K562 (cell line): Measurements from ENCODE around the gene CDH2. TPM values are rescaled to one million over a fixed set of nuclear protein-coding genes. Genes with fewer than 3 reads are reported as not detected.

Experiments
- ATAC-seq: fragments of 200-7000 bp; cut with Tn5 transposase; 3 replicates; pipeline ENCODE4 v1.9.1; 2020; ENCODE audit warnings: moderate library complexity
- BruUV-seq: library from RNA; stranded (reverse); fragments of 400-500 nt; replicated peaks from 2 replicates; lab custom pipeline; 2021; lab: Mats Ljungman, UMichigan
- CTCF ChIA-PET: fragments of 300-600 bp; formaldehyde crosslinking; extraction: SDS; loops from one replicate; lab custom pipeline; 2021; ENCODE audit warnings: low intra/inter-chr PET ratio; lab: Yijun Ruan, JAX
- POLR2A ChIA-PET: fragments of 300-600, 350-650 bp; sonication (Branson Sonifier 250); formaldehyde crosslinking; extraction: SDS; loops from one replicate; lab custom pipeline; 2021; ENCODE audit warnings: antibody characterized with exemption, inconsistent platforms; lab: Yijun Ruan, JAX
- DNase-seq, 4 experiments: peaks; one replicate each; pipeline versions ENCODE4 v3.0.0 to v3.0.0-alpha.2; 2011 to 2018; ENCODE audit warnings: low spot score in 3 of 4, mixed read lengths in 3 of 4; ENCODE audit errors: extremely low read depth in 1 of 4
- FAIRE-seq: peaks from 2 replicates; lab custom pipeline; 2011; peaks lifted over from hg19 to GRCh38; lab: Jason Lieb, UNC
- H2AFZ ChIP-seq: 2 replicates; pipeline ENCODE4 v1.6.0; 2011; ENCODE audit warnings: low read depth, low read length, control low read depth, inconsistent platforms
- H3K27ac ChIP-seq: fragments of 200-600 bp; 3 replicates; pipeline ENCODE4 v1.8.0; 2011; ENCODE audit warnings: low read depth, mild to moderate bottlenecking, control low read depth, inconsistent platforms, low read length, moderate library complexity, mixed read lengths; ENCODE audit errors: extremely low read depth
- H3K27me3 ChIP-seq, 2 experiments: fragments of 300-600 bp in 1 of 2; 2 replicates in 1 of 2; 3 replicates in 1 of 2; pipeline versions ENCODE4 v1.6.0 to v1.8.0; 2011; ENCODE audit warnings: inconsistent platforms in 2 of 2, low read length in 2 of 2, mild to moderate bottlenecking in 1 of 2, mixed read lengths in 1 of 2, moderate library complexity in 1 of 2; ENCODE audit not compliant: control insufficient read depth in 2 of 2, insufficient read depth in 2 of 2
- H3K36me3 ChIP-seq: fragments of 300-600 bp; 3 replicates; pipeline ENCODE4 v1.8.0; 2011; ENCODE audit warnings: mild to moderate bottlenecking, low read length, inconsistent platforms; ENCODE audit not compliant: control insufficient read depth, insufficient read depth
- H3K4me1 ChIP-seq, 2 experiments: fragments of 200-600 bp in 1 of 2; replicated peaks in 1 of 2; 2 replicates in 1 of 2; 3 replicates in 1 of 2; pipeline versions ENCODE4 v1.5.1 to v1.8.0; 2011; ENCODE audit warnings: inconsistent platforms in 2 of 2, low read length in 2 of 2, mild to moderate bottlenecking in 1 of 2, mixed read lengths in 1 of 2, moderate library complexity in 1 of 2; ENCODE audit not compliant: control insufficient read depth in 2 of 2, insufficient read depth in 2 of 2
- H3K4me2 ChIP-seq: 2 replicates; pipeline ENCODE4 v1.6.1; 2011; ENCODE audit warnings: low read length, control low read depth, inconsistent platforms, mixed read lengths; ENCODE audit not compliant: insufficient read depth
- H3K4me3 ChIP-seq: fragments of 200-600 bp; sonication (generic), shearing (Covaris generic); 2 replicates; pipeline ENCODE4 v1.5.1; 2016; ENCODE audit warnings: control low read depth, inconsistent platforms
- H3K79me2 ChIP-seq: fragments of 200-600 bp; 3 replicates; pipeline ENCODE4 v1.8.0; 2011; ENCODE audit warnings: low read length, inconsistent platforms; ENCODE audit not compliant: control insufficient read depth, insufficient read depth
- H3K9ac ChIP-seq, 2 experiments: 2 replicates each; pipeline versions ENCODE4 v1.6.0 to v1.6.1; 2011; ENCODE audit warnings: low read depth in 2 of 2, low read length in 2 of 2, control low read depth in 1 of 2, inconsistent platforms in 1 of 2, mild to moderate bottlenecking in 1 of 2, mixed read lengths in 1 of 2; ENCODE audit not compliant: insufficient read depth in 1 of 2
- H3K9me1 ChIP-seq: one replicate; pipeline ENCODE4 v1.6.0; 2011; ENCODE audit warnings: inconsistent platforms, mild to moderate bottlenecking, low read length, moderate library complexity; ENCODE audit not compliant: control insufficient read depth, insufficient read depth
- H3K9me3 ChIP-seq: replicated peaks from 2 replicates; pipeline ENCODE4 v1.5.1; 2011; ENCODE audit warnings: low read depth, low read length, inconsistent platforms; ENCODE audit not compliant: control insufficient read depth, insufficient read depth
- H4K20me1 ChIP-seq: replicated peaks from 2 replicates; pipeline ENCODE4 v1.6.1; 2011; ENCODE audit warnings: low read length, inconsistent platforms, mixed read lengths; ENCODE audit not compliant: control insufficient read depth, insufficient read depth
- FOS ChIP-seq: IDR thresholded peaks from 3 replicates; pipeline ENCODE4 v1.6.1; 2011; ENCODE audit not compliant: insufficient read length; ENCODE audit errors: extremely low read depth
- SOX6 ChIP-seq: fragments of 450-650 bp; IDR thresholded peaks from 2 replicates; pipeline ENCODE4 v1.6.1; 2014; ENCODE audit warnings: mild to moderate bottlenecking
- ZNF263 ChIP-seq: sonication (generic); formaldehyde crosslinking; IDR thresholded peaks from 2 replicates; pipeline ENCODE4 v1.8.0; 2022; ENCODE audit warnings: mild to moderate bottlenecking, missing genetic modification reagents, borderline replicate concordance
- WGBS: fragments of 100-300 bp; shearing (Covaris generic); methylation state at CpG from one replicate; pipeline ENCODE4 v1.1.6; 2016; ENCODE audit warnings: low coverage, mixed read lengths; ENCODE audit not compliant: insufficient coverage; ENCODE audit errors: missing lambda C conversion rate; 5-methylcytosine and 5-hydroxymethylcytosine counted together
- in situ Hi-C: fragments of 300-500 bp; cut with MboI; formaldehyde crosslinking; loops from 4 replicates; pipeline ENCODE4 v1.15.0; 2018; ENCODE audit warnings: inconsistent platforms, mixed read lengths
- intact Hi-C: fragments of 100-400 bp; cut with micrococcal nuclease; formaldehyde crosslinking; loops from 2 replicates; pipeline ENCODE4 v1.14.2; 2022
- polyA plus RNA-seq, 8 experiments: library from polyadenylated mRNA; depleted of rRNA in 4 of 8; stranded (reverse) in 5 of 8; unstranded in 3 of 8; fragments of >200 nt; fragmentation: Nextera tagmentation in 2 of 8; fragmentation: Illumina TruSeq in 1 of 8; extraction: Ambion mirVana in 2 of 8; extraction: Trizol in 1 of 8; gene quantifications; 2 replicates each; pipeline versions ENCODE4 v1.2.1 to v1.2.3, GENCODE V29; 2011 to 2014; ENCODE audit warnings: inconsistent platforms in 1 of 8, missing spikeins in 1 of 8
- total RNA-seq, 7 experiments: library from RNA; depleted of rRNA in 6 of 7; stranded (reverse); fragments of >200 nt in 6 of 7; fragmentation: Illumina TruSeq in 2 of 7; extraction: Trizol in 2 of 7; gene quantifications; 2 replicates each; pipeline versions ENCODE4 v1.2.1 to v1.2.3, GENCODE V29; 2011 to 2021; ENCODE audit warnings: low replicate concordance in 1 of 7
- TF ChIP-seq, protein P1 (sequence below): sonication (generic); formaldehyde crosslinking; IDR thresholded peaks from 2 replicates; pipeline ENCODE4 v1.8.1; 2023; ENCODE audit warnings: mild to moderate bottlenecking, missing genetic modification reagents
- TF ChIP-seq, protein P2 (sequence below): sonication (generic); formaldehyde crosslinking; IDR thresholded peaks from 2 replicates; pipeline ENCODE4 v1.8.1; 2023; ENCODE audit warnings: missing genetic modification reagents, mild to moderate bottlenecking, borderline replicate concordance
- TF ChIP-seq, protein P3 (sequence below): sonication (generic); formaldehyde crosslinking; IDR thresholded peaks from 2 replicates; pipeline ENCODE4 v1.8.0; 2023; ENCODE audit warnings: missing genetic modification reagents, mild to moderate bottlenecking, borderline replicate concordance
- TF ChIP-seq, protein P4 (sequence below): fragments of 250-450 bp; sonication (Bioruptor Pico); IDR thresholded peaks from 2 replicates; pipeline ENCODE4 v1.5.0; 2021

The CDH2 gene
- total and polyA plus RNA-seq, 9 of the 15 experiments (the other 6 are each of a cell fraction or from before 2014, with no cell fraction given) = 0.04 TPM; not detected in 8

DNA sequence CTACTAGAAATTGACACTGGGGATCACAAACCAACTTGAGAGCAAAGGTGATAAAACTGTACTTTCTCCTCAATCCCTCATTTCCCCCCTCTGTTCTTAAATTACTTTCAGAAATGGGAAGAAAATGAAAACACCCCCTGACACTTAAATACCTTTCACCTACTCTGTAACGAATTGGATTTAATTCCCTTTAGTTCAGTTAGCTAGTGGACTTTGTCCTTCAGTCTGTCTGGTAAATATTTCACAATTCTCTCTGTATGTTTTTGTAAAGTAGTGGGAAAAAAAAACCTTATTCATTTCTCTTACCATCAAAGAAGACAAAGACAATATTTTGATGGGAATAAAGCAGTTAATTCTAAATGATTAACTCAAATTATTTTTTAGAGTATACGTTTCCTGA lies 85.7 kb downstream of the CDH2 start:
- ChIA-PET CTCF (no interaction called here), POLR2A (no interaction called here)
- H3K4me2 ChIP-seq = no peak overlapping the region
- H3K27me3 ChIP-seq = no peaks in the 10 kb centered on the region
- no TSS peak for BruUV-seq
- H3K4me3 ChIP-seq = no peak overlapping the region
- WGBS = 0% methylated on average over 2 of the region's 2 CpGs
- H4K20me1 ChIP-seq = no peaks in the 10 kb centered on the region
- no peak for FAIRE-seq
- H3K4me1 ChIP-seq = no peaks in the 10 kb centered on the region
- intact Hi-C loops (no loop called here), in situ Hi-C loops (no loop called here)
- no peak overlapping the region for H2AFZ ChIP-seq
- H3K9ac ChIP-seq = no peak overlapping the region
- H3K36me3 ChIP-seq = no peaks in the 10 kb centered on the region
- DNase-seq = no peak
- no peak overlapping the region for H3K27ac ChIP-seq
- no peak for ATAC-seq
- H3K9me3 ChIP-seq = no peaks in the 10 kb centered on the region
- no peaks in the 10 kb centered on the region for H3K79me2 ChIP-seq
- H3K9me1 ChIP-seq = no peaks in the 10 kb centered on the region
- TF ChIP-seq, protein P1, sequence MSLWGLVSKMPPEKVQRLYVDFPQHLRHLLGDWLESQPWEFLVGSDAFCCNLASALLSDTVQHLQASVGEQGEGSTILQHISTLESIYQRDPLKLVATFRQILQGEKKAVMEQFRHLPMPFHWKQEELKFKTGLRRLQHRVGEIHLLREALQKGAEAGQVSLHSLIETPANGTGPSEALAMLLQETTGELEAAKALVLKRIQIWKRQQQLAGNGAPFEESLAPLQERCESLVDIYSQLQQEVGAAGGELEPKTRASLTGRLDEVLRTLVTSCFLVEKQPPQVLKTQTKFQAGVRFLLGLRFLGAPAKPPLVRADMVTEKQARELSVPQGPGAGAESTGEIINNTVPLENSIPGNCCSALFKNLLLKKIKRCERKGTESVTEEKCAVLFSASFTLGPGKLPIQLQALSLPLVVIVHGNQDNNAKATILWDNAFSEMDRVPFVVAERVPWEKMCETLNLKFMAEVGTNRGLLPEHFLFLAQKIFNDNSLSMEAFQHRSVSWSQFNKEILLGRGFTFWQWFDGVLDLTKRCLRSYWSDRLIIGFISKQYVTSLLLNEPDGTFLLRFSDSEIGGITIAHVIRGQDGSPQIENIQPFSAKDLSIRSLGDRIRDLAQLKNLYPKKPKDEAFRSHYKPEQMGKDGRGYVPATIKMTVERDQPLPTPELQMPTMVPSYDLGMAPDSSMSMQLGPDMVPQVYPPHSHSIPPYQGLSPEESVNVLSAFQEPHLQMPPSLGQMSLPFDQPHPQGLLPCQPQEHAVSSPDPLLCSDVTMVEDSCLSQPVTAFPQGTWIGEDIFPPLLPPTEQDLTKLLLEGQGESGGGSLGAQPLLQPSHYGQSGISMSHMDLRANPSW (CRISPR knock-in tag) = no peak
- no peak for TF ChIP-seq ZNF263 (CRISPR knock-in tag)
- TF ChIP-seq FOS = no peak
- TF ChIP-seq, protein P2, sequence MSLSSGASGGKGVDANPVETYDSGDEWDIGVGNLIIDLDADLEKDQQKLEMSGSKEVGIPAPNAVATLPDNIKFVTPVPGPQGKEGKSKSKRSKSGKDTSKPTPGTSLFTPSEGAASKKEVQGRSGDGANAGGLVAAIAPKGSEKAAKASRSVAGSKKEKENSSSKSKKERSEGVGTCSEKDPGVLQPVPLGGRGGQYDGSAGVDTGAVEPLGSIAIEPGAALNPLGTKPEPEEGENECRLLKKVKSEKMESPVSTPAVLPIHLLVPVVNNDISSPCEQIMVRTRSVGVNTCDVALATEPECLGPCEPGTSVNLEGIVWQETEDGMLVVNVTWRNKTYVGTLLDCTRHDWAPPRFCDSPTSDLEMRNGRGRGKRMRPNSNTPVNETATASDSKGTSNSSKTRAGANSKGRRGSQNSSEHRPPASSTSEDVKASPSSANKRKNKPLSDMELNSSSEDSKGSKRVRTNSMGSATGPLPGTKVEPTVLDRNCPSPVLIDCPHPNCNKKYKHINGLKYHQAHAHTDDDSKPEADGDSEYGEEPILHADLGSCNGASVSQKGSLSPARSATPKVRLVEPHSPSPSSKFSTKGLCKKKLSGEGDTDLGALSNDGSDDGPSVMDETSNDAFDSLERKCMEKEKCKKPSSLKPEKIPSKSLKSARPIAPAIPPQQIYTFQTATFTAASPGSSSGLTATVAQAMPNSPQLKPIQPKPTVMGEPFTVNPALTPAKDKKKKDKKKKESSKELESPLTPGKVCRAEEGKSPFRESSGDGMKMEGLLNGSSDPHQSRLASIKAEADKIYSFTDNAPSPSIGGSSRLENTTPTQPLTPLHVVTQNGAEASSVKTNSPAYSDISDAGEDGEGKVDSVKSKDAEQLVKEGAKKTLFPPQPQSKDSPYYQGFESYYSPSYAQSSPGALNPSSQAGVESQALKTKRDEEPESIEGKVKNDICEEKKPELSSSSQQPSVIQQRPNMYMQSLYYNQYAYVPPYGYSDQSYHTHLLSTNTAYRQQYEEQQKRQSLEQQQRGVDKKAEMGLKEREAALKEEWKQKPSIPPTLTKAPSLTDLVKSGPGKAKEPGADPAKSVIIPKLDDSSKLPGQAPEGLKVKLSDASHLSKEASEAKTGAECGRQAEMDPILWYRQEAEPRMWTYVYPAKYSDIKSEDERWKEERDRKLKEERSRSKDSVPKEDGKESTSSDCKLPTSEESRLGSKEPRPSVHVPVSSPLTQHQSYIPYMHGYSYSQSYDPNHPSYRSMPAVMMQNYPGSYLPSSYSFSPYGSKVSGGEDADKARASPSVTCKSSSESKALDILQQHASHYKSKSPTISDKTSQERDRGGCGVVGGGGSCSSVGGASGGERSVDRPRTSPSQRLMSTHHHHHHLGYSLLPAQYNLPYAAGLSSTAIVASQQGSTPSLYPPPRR = no peak
- TF ChIP-seq, protein P3, sequence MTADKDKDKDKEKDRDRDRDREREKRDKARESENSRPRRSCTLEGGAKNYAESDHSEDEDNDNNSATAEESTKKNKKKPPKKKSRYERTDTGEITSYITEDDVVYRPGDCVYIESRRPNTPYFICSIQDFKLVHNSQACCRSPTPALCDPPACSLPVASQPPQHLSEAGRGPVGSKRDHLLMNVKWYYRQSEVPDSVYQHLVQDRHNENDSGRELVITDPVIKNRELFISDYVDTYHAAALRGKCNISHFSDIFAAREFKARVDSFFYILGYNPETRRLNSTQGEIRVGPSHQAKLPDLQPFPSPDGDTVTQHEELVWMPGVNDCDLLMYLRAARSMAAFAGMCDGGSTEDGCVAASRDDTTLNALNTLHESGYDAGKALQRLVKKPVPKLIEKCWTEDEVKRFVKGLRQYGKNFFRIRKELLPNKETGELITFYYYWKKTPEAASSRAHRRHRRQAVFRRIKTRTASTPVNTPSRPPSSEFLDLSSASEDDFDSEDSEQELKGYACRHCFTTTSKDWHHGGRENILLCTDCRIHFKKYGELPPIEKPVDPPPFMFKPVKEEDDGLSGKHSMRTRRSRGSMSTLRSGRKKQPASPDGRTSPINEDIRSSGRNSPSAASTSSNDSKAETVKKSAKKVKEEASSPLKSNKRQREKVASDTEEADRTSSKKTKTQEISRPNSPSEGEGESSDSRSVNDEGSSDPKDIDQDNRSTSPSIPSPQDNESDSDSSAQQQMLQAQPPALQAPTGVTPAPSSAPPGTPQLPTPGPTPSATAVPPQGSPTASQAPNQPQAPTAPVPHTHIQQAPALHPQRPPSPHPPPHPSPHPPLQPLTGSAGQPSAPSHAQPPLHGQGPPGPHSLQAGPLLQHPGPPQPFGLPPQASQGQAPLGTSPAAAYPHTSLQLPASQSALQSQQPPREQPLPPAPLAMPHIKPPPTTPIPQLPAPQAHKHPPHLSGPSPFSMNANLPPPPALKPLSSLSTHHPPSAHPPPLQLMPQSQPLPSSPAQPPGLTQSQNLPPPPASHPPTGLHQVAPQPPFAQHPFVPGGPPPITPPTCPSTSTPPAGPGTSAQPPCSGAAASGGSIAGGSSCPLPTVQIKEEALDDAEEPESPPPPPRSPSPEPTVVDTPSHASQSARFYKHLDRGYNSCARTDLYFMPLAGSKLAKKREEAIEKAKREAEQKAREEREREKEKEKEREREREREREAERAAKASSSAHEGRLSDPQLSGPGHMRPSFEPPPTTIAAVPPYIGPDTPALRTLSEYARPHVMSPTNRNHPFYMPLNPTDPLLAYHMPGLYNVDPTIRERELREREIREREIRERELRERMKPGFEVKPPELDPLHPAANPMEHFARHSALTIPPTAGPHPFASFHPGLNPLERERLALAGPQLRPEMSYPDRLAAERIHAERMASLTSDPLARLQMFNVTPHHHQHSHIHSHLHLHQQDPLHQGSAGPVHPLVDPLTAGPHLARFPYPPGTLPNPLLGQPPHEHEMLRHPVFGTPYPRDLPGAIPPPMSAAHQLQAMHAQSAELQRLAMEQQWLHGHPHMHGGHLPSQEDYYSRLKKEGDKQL (CRISPR knock-in tag) = no peak
- TF ChIP-seq, protein P4, sequence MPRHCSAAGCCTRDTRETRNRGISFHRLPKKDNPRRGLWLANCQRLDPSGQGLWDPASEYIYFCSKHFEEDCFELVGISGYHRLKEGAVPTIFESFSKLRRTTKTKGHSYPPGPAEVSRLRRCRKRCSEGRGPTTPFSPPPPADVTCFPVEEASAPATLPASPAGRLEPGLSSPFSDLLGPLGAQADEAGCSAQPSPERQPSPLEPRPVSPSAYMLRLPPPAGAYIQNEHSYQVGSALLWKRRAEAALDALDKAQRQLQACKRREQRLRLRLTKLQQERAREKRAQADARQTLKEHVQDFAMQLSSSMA (CRISPR knock-in tag) = no peak
- TF ChIP-seq SOX6 = no peak
